HL-60/S4 (cell line): Measurements from ENCODE around the gene KLHL4.
"Not testable (repeated sequence)": the region's sequence is repeated elsewhere in the genome, so short reads cannot be mapped to it uniquely, and the experiment has no call there.

Source experiments
- in situ Hi-C: fragments of 300-500 bp; cut with MboI; formaldehyde crosslinking; loops from 2 replicates; pipeline ENCODE4 v1.14.3; 2022; ENCODE audit warnings: low sequenced_read_pairs

KLHL4 gene, protein sequence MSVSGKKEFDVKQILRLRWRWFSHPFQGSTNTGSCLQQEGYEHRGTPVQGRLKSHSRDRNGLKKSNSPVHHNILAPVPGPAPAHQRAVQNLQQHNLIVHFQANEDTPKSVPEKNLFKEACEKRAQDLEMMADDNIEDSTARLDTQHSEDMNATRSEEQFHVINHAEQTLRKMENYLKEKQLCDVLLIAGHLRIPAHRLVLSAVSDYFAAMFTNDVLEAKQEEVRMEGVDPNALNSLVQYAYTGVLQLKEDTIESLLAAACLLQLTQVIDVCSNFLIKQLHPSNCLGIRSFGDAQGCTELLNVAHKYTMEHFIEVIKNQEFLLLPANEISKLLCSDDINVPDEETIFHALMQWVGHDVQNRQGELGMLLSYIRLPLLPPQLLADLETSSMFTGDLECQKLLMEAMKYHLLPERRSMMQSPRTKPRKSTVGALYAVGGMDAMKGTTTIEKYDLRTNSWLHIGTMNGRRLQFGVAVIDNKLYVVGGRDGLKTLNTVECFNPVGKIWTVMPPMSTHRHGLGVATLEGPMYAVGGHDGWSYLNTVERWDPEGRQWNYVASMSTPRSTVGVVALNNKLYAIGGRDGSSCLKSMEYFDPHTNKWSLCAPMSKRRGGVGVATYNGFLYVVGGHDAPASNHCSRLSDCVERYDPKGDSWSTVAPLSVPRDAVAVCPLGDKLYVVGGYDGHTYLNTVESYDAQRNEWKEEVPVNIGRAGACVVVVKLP

DNA sequence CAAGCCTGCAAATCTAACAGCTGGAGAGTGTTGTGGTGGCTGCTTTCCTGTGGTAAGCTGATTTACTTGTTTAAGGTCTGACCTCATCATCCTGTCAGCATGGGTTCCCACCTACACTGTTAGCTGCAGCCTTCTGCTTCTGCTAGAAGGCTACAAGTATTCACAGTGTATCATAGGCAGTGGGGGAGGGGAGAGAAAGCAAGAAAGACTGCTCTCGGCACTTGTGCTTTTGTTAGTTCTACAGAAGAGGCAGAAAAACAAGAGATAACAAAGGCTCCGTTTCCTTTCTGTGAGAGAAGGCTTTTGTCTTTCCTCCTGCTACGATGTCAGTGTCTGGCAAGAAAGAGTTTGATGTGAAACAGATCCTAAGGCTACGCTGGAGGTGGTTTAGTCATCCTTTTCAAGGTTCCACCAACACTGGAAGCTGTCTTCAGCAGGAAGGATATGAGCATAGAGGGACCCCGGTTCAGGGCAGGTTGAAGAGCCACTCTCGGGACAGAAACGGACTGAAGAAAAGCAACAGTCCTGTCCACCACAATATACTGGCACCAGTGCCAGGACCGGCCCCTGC lies at the start of gene KLHL4:
Gene KLHL4, plus strand, starts transcription at position 232 of the 571 bp plus-strand sequence. Its CDS starts 92 bp downstream, at position 324.
- in situ Hi-C loops = no loop called here

DNA sequence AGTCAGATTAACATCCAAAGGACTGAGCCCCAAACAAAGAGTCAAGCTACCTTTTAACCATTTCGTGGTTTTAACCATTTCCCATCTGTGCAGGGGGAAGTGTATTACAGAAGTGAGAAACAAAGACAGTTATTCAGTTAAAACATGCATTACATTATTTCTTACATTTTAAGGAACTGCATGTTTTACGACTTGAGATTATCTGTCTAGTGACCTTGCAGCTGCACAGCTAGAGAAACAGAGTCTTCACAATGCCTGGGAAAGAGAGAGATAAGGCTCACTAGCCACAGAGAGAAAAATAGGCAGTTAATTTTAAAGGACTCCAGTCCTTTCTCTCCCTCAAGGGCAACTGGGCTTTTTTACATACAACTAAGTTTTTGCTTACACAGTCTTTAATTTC lies 48.7 kb upstream of the KLHL4 start:
- in situ Hi-C loops = no loop called here

DNA sequence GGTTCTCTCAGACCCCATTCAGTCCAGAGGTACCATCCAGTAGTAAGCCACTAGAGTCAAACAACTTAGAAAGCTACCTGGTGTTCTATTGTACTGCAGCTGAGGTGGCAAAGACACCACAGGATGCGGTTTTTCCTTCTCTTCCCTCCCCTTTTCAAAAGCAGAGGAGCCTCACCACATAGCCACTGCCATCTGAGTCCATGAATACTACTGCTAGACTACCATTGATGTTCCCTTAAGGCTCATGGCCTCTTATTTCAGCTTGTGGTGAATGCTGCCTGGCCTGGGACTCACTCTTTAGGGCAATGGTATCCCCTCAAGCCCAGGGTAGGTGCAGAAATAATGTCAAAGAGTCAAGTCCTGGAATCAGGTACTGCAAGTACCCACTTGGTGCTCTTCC lies 41.8 kb upstream of the KLHL4 start:
- in situ Hi-C loops = no loop called here

DNA sequence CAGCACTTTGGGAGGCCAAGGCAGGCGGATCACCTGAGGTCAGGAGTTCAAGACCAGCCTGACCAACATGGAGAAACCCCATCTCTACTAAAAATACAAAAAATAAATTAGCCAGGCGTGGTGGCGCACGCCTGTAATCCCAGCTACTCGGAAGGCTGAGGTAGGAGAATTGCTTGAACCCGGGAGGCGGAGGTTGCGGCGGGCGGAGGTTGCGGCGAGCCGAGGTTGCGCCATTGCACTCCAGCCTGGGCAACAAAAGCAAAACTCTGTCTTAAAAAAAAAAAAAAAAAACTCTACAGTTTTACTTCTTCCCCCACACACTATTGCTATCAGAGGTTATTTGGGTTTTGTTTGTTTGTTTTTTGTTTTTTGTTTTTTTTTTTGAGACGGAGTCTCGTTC lies 38.9 kb upstream of the KLHL4 start:
- in situ Hi-C loops = not testable (repeated sequence)

DNA sequence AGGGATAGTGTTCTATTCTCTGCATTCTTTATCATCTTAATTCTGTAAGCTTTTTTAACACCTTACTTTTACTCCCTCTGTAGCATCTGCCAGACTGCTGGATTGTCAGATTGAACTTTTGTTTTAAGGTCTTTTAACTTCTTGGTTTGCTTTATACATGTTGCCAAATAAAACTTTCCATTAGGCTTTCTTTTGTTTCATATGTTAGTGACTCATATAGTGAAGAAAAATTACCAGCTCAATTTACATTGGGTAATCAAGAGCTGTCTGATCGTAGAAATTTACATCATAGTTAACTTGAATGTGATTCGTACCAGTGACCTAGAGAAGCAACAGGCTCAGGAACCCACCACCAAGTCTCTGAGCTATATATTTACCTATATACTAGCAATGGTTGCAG lies 28.5 kb upstream of the KLHL4 start:
- in situ Hi-C loops = no loop called here

DNA sequence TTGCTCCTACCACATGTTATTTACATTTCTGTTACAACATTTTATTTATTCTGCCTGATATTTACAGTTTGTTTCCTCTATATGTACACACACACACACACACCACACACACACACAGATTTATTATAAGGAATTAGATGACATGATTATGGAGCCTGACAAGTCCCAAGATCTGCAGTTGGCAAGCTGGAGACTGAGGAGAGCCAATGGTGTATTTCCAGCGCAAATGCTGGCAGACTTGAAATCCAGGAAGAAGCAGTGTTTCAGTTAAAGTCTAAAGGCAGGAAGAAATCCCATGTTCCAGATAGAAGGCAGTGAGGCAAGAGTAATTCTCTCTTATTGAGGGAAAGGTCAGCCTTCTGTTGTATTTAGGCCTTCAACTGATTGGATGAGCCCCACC lies 1.8 kb upstream of the KLHL4 start:
- in situ Hi-C loops = no loop called here

DNA sequence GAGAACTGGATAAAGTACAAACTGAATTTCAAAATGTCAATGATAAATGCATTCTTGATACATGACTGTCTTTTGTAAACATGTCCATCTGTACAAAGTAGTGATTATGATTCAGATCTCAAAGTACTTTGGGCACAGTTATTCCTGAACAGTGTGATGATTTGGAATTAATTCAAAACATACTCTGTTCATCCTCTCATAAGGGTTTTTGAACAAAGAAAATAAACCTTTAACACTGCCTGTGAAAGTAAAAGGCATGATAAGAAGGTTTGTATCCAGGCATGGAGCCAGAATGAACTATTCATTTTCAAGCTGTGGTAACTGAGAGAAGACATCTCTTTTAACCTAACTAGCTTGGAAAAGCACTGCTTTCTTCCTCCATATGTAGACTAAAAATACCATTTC lies 883 bp upstream of the KLHL4 start:
- in situ Hi-C loops = no loop called here

DNA sequence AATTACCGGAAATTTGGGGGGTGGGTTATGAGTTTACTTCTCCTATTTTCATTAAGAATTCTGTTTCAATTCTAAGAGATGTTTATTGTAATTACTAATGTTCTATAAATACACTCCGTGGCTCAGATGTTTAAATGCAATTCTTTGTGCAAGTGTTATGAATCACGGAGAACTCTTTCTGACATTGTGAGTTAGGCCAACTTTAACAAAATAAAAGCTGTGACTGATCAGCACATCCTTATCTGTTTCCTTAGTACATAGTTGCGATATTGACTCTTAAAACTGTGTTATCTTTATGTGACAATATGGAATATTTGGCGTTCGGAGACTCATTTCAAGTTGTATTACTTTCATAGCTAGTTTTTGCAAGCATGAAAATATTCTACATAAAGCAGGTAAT lies 902 bp downstream of the KLHL4 start:
- in situ Hi-C loops = no loop called here

DNA sequence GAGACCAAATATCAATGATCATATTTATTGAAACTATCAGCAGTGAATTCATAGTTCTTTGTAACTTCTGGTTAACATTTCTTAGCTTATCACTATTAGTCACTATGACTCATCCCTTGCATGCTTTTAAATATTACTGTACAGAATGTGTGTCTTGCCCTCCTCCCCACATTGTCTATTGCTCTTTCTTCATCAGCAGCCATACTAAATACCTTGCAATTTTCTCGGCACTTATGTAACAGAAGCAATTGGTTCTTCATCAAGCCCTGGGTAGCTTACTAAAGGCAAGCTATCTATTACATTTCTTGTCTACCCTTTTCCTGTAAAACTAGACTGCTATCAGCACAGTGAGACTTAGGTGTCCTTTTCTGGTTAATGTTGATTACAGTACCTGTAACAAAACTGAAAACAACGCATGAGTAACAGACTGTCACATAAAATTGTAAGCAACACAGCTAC lies 8.2 kb downstream of the KLHL4 start:
- in situ Hi-C loops = no loop called here

DNA sequence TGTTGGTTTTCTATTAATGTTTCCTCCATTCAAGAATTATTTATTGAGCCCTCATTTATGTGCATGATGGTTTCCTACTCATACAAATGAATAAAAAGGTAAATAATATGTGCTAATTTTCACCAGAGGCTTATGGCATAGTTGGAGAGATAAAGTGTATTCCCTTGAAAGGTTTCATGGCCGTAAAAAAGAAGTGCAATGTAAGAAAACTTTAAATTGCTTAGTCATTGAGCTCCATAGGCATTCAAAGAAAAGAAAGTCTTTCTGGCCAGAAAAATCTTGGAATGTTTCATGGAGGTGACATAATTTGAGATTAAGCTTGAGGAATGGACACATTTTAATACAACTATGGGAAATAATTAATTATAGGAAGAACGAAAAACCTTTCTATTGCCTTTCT lies 8.7 kb downstream of the KLHL4 start:
- in situ Hi-C loops = no loop called here

DNA sequence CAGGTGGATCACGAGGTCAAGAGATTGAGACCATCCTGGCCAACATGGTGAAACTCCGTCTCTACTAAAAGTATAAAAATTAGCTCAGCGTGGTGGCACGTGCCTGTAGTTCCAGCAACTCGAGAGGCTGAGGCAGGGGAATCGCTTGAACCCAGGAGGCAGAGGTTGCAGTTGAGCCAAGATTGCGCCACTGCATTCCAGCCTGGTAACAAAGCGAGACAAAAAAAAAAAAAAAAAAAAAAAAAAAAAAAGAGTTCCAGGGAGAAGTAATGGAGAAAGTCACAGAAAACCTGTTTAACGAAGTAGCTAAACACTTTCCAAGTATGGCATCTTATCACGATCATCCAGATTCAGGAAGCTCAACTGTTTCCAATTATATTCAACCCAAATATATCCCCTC lies 10.9 kb downstream of the KLHL4 start:
- in situ Hi-C loops = no loop called here

DNA sequence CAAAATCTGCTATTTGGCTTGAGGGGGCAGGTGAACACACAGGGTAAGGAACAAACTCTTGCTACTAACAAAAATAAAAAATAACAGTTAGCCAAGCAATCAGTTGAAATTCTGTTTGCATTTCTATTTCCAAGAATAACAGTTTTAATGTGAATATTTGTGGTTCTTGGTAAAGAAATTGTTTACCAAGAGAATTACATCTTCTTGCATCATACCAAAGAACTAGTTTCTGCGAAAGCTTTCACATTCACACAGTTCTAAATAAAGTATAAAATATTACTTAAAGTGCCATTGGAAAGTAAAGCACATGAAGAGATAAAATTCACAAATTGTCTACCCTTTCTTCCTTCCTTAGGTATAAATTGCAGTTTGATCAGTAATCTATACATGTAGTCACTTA lies 54.4 kb downstream of the KLHL4 start:
- in situ Hi-C loops = no loop called here

DNA sequence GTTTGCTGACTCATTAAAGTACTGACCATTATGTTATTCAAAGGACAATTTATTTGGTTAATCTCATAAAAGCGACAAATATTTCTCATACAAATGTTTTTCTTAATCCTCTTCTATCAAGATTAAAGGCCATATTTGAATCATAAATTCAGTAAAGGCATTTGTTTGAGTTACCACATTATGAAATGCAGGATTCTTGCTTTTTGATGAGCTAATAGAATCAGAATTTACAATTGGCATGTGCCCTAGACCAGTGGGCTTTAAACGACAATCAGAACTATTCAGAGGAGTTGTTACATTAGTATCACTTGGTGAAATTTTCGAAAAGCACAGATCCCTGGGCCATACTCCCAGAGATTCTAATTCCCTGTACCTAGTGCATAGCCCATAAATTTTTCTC lies 55.3 kb downstream of the KLHL4 start:
- in situ Hi-C loops = no loop called here

DNA sequence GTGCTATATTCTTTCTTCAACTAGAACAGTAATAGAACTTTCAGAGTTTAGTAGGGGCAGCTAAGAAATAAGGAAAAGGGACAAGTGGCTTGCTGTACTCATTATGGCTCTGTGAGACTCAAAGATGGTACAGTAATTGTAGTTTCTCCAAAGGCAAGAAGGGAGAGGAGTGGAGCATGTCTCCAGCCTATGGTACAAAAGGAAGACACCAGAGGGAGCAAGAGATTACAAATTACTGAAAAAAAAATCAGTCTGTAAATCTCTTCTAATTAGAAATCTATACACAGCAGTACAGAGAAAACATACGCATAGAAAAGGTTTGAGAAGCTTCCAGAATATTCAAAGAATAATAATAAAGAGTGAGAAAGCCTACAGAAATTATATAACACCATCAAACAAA lies 61.4 kb downstream of the KLHL4 start:
- in situ Hi-C loops = no loop called here

DNA sequence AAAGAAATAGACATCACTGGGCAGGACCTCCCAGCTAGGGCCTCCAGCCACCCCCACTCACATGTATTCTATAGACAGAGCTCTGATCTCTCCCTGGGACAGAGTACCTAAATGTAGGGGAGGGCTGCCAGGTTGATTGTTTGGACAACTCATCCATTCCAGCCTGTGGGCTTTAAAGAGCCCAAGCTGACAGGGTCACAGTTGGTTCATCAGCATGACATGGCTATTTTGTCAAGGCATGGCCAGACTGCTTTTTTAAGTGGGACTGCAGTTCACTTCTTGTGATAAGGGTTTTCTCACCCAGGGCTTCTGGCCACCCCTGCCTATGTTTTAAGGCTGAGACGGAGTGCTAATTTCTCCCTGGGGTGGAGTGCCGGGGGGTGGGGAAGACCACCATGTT lies 63.3 kb downstream of the KLHL4 start:
- in situ Hi-C loops = no loop called here

DNA sequence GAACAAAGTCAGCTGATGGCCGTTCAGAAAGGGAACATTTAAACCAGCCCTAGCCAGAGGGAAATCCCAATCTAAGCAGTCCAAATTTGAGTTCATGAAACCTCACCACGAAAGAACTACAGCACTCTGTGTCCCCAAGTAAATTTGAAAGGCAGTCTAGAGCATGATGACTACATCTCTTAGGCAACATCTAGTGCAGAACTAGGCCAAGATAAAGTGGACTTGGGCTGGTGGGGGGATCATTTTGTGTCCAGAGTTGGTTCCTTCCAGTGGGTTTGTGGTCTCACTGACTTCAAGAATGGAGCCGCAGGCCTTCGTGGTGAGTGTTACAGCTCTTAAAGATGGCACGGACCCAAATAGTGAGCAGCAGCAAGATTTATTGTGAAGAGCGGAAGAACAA lies 64.9 kb downstream of the KLHL4 start:
- in situ Hi-C loops = no loop called here

DNA sequence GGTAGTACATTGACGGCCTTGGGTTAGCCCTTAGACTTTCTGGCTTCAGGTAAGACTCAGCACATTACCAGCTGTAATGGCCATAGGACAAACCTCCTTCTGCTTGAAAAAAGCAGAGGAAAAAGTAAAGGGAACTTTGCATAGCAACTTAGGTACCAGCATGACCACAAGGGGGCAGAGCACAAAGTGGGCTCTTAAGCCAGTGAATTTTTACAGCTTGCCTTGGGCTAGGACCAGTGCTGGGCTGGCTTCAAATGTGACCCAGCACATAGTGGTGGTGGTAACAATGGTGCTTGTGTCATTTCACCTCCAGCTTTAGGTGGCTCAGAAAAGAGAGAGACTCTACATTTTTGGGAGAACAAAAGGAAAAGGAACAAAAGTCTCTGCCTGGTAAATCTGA lies 66.1 kb downstream of the KLHL4 start:
- in situ Hi-C loops = no loop called here

DNA sequence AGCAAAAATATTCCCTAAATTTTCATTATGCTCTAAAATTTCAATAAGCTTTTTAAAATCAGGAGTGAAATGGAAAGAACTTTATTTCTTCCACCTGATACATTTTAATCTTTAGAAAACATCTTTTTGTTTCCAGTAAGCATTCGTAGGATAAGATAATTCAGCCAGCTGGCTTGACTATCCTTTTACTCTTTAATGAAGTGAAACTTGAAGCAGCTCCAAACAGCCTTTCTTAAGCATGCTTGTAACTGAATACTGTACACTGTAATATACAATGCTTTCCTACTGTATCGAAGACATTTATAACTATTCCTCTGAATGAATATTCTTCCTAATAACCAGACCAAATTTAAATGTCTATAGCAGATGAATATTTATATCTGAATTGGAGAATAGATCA lies 98.8 kb downstream of the KLHL4 start:
- in situ Hi-C loops = no loop called here

DNA sequence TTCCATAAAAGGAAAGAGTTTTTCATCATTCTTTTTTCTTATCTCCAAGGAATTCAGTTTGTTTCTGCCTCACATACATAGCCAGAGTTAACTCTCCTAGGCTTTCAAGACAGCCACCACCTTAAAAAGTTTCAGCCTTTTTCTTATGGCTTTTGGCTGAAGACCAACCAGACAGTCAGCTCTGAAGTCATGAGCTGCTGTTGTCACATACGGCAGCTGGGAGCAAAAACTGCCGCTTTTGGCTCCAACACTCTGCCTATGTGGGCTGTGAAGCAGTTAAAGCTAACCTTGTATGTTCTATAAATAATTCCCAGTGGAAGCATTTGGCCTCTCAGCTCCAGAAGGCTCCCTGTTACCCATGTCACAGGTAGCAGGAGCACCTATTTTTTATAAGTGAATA lies 104.1 kb downstream of the KLHL4 start:
- in situ Hi-C loops = no loop called here

DNA sequence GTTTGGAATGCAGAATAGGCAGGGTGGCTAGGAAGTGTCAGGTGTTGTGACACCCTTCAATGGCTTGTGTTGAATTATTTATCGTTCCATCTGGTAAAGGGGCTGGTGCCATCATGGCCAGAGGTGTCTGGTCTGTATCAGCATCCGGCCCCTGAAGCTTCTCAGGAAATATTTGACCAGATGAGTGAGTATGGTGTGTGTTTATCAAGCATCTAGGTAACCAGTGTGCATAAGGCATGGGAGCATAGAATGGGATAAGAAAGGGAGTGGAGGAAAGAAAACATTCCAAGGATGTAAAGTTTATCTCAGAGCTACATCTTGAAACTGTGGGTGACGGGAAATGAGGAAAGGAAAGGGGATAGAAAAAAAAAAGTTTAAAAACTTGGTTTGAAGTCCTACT lies 109.4 kb downstream of the KLHL4 start:
- in situ Hi-C loops = no loop called here

DNA sequence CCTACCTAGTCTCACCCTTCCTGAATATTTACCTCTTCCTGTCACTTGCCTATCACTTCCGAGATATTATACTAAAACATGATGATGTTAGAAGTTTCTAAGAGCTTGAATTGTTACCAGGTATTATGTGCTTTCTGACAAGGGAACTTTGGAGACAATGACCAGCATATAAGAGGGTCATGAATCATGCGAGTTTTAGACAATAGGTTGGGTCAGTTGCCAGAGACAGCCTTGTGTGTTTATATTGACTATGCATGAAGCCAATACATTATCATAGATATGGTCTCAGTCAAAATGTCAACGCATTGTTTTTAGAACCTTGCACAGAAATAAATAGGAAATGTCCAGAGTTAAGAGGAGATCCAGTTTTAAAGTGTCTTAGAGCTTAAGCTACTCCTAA lies 116.8 kb downstream of the KLHL4 start:
- in situ Hi-C loops = no loop called here

DNA sequence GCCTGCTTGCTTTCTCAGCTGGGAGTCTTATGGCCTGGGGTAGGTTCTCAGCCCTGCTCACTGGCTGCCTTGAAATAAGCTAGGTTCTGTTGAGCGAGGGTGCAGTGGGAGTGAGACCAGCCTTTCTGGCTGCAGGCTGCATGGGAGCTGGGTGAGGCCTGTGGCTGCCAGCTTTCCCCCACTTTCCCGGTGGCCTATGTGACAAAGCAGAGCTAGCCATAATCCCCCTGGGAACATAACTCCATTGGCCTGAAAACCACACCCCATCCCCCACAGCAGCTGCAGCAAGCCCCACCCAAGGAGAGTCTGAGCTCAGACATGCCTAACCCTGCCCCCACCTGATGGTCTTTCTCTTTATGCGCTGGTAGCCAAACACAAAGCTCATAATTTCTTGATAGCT lies 118.9 kb downstream of the KLHL4 start:
- in situ Hi-C loops = no loop called here
